OCI-LY7 (cell line): ENCODE data around the gene SLC66A3.

Source experiments
- CTCF ChIP-seq: fragments of 200-600 bp; sonication (generic); conservative IDR thresholded peaks from 2 replicates; pipeline ENCODE4 v1.5.1; 2014; ENCODE audit warnings: mild to moderate bottlenecking, antibody characterized with exemption, low read length, moderate library complexity, mixed read lengths
- EZH2phosphoT487 ChIP-seq: fragments of 200-600 bp; sonication (generic); IDR thresholded peaks from 2 replicates; pipeline ENCODE4 v1.6.1; 2018; ENCODE audit warnings: low read depth, borderline replicate concordance, mild to moderate bottlenecking, mixed run types, antibody characterized with exemption, low read length, moderate library complexity, mixed read lengths

GRCh38 chr2:11147263-11147662, 8.0 kb upstream of the SLC66A3 start:
- TF ChIP-seq EZH2phosphoT487: no peak
- TF ChIP-seq CTCF: no peak
